Activated T-helper 1 cell treated with anti-CD3 and anti-CD28 coated beads, Interleukin-2, amount 50 U/mL, for 16 hours (primary cell): ENCODE measurements around the gene PAK1.
A peak's percentile ranks its signal among the peaks of the same experiment; 100 is the strongest.

Experiments
- DNase-seq, 2 donors: peaks; one replicate each; pipeline ENCODE4 v3.0.0-alpha.2; 2020; ENCODE audit warnings: low read depth in 1 of 2, low spot score in 1 of 2

Gene PAK1

DNA sequence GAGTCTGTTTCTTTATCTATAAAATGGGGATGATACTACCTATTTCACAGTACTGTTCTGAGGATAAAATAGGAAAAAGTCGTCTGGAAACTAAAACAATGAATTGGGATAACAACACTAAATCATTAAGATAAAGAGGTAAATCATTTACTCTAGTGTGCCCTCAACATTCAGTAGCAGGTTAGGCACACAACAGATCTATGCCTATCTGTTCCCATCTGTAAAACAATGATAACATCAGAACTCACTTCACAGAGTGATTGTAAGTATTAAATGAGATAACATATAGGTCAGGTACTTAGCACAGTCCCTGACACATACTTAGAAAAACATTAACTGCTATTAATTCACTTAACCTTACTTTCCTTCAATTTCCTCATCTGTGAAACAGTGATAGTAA is 36.9 kb downstream of the PAK1 start:
- DNase-seq: no peak

DNA sequence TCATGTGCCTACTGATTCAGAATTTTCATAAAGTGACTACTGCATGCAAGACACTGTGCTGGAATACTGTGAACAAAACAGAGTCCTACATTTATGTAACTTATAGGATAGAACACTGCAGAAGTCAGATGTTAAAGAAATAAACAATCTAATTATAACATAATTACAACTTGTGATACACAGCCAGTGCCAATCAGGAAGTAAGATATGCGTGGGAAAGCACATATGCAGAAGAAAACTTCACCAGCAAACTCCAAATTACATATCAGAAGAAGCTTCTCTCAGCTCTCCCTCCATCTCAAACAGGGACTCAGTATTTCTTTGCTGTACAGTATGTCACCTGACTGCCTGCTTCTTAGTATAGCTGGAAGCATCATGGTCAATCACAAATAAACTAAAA is 37.4 kb downstream of the PAK1 start:
- DNase-seq: no peak

DNA sequence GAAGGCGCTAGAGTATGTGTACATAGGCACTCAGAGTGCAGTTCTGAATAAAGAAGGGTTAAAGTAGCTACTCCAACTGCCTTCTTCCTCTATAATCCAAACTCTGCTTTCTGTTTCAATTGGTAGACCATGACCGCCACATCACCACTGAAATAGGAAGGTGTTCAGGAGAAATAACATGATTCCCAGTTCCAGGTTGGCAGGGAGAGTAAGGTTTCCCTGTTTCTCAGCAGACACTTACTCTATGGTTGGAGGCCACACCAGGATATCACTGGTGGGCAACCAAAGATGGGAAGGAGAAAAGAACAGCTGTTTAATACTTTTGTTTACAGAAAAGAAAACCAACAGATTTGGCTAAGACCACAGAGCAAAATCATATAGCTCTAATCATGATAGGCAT is 37.9 kb downstream of the PAK1 start:
- no peak for DNase-seq

DNA sequence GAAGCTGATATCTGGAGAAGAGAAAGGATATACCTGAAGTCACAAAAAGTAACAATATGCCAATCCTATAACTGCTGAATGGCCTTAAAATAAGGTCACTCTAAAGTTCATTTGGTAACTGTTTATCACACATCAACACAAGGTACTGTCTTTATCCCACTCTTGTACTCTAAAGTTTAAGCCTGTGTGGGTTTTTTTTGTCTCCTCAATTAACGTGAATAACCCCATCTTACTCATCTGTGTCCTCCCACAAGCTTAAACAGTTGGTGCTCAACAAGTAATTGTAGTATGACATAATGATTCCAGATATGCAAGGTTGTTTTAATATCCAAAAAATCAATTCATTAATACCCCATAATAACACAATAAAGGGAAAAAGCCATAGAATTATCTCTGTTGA is 42.1 kb downstream of the PAK1 start:
- no peak for DNase-seq

DNA sequence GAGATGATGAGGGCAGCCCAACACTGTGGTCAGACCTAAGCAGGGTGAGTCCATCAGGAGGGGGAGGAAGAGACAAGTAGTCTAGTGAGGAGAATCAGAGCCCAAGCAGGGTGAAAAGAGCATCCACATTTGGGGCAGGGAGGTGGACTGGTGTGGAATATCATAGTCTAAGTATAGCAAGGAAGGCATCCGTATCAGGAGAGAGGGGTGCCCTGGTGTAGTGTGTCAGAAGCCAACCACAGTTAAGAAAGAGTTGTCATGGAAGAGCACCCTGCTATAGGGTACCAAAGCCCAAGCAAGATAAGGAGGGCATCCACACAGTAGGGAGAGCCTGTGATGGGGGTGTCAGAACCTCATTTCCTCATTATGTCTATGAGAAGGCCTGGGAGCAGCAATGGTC is 45.3 kb downstream of the PAK1 start:
- DNase-seq: no peak

DNA sequence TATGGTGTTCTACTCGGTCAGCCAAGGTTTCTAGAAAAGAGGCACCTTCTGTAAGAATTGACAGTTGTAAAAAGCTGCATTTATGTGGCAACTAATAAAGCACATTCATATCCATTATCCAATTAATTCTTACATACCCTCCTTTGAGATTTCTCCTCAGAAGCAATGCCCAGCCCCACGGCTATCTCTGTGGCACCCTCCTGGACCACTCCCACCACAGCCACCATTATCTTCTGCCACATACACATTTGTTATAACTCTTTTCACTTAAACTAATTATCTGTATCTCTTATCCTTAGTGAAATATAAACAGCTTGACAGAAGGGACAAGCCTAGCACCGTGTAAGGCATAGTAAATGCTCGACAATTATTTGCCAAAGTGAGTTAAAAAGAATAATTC is 48.5 kb downstream of the PAK1 start:
- no peak for DNase-seq

DNA sequence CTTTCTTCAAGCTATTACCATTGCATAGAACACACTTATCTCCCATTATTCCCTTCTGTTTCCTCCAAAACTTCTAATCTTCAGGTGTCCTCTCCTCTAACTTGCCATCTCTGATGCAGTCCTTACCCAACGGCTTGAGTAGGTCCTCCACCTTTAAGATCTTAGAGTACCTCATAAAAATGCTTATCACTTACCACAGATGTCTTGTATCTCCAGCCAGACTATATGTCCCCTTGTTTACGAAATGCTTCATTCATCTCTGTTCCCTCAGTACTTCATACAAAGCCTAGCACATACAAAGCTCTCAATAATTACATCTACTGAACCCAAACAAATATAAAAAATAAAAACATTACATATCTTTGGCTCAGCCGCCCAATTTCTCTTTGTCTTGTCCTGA is 49.2 kb downstream of the PAK1 start:
- no peak for DNase-seq

DNA sequence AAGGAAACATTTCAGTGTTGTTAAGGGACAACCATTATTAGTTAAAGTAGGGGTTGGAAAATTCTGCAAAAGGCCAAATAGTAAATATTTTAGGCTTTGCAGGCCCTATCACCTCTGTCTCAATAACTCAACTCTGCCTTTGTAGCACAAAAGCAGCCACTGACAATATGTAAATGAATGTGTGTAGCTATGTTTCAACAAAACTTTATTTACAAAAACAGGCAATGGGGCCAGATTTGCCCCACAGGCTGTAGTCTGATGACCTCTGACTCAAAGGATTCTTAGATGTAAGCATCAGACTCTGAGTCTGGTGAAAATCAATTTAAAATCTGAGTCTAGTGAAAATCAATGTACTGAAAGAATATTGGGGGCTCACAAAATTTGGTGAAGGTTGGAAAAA is 50.3 kb downstream of the PAK1 start:
- no peak for DNase-seq

DNA sequence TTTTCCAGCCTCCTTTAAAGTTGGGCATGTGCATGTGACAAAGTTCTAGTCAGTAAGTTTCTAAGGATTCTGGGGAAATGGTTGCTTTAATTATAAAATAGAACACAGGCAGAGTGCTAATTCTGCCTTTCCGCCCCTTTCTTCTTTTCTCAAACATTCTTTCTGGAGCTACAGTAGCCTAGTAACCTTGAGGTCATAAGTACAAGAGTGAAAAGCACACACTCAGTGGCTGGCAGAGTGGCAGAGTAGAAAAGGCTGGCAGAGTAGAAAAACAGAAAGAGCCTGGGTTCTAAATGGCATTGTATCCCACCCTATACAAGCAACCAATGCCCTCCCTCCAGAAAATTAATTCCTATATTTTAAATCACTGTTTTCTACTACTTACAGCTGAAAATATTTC is 51.2 kb downstream of the PAK1 start:
- DNase-seq: no peak

DNA sequence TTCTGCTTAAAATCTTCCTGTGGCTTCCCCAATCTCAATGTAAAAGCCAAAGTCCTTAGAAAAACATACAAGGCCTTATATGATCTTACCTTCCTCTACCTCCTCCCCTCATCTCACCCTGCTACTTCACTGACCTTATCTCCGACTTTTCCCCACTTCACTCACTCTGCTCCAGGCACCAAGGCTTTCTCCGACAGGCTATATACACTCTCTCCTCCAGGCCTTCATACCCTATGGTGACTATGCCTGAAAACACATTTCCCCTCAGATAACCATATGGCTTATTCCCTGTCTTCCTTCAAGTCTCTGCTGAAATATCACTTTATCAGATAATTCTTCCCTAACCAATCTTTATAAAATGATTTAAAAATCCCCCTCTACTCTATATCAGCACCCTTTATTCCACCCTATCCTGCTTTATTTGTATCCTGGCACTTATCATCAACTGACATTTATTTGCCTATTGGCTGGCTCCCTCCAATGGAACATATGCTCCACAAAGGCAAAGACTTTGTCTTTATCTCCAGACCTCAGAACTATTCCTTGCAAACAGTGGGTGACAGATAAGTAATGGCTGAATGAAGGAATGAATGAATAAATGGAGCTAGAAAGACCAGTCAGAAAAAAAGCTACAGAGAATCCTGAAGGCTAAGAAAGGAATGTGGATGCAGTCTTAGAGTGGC is 52.7 kb downstream of the PAK1 start:
- DNase-seq: no peak

DNA sequence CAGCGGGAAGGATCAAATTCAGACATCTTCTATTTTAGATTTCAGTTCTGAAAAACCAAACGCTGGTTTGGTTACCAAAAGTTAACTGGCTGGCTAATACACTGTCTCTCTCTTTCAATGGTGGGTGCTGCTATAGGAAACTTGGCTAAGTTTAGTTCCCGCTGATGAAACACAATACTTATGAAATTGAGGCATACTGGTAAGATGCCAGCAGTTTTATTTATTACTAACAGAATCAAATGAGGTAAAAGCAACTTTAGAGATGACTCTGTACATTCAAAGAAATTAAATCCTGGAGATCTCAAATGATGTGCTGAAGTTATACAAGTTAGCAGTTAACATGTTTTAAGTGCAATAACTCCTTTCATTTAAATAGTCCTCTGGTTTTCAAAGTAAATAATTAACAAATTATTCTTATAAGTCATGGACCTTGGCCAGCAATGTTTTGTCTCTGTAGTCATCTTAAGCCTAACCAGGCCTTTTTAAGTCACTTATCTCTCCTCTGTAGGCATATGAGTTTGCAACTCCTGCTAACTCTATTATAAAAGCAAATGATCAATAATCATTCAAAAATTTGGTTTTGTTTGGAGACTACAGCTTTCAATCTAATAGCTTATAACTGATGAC is 54.8 kb downstream of the PAK1 start:
- no peak for DNase-seq

DNA sequence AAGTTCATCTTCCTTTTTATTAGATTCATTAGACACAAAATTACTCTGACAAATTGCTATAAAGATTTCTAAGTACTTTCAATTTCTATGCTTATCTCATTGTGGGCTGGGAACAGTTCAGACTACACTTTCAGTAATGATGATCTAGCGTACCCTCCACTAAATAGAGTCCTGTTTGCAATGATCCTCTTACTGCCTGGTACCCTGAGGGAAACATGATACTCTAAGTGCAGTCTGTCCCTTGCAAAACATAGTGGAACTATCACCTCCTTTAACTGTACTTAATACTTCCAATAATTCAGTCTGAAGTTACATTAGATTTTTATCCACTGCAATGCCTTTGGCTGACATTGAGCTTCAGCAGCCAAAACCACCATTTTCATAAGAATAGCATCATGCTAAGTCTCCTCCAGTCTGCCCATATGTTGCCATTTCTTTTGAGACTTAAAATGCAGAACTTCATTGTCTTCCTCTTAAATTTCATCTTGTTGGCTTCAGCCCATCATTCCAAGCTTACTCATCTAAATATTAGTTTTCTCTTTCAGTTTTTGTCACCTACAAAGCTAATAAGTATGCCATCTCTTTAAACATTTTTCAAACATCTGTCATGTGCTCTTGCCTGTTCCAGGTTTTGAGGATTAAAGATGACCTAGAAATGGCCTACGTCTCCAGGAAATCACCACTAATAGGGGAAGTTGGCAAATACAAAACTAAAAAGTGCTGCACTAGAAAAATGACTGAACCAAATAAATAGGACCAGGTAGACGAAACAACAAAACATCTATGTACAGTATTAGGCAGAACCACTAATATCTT is 55.5 kb downstream of the PAK1 start:
- DNase-seq: no peak

DNA sequence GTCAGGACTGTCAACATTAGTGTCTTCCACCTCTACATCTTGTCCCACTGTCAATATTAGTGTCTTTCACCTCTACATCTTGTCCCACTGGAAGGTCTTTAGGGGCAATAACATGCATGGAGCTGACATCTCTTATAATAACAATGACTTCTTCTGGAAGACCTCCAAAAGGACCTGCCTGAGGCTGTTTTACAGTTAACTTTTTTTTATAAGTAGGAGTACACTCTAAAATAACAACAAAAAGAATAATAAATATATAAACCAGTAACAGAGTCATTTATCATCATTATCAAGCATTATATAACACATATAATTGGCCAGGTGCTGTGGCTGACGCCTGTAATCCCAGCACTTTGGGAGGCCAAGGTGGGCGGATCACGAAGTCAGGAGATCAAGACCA is 57.5 kb downstream of the PAK1 start:
- DNase-seq: no peak

DNA sequence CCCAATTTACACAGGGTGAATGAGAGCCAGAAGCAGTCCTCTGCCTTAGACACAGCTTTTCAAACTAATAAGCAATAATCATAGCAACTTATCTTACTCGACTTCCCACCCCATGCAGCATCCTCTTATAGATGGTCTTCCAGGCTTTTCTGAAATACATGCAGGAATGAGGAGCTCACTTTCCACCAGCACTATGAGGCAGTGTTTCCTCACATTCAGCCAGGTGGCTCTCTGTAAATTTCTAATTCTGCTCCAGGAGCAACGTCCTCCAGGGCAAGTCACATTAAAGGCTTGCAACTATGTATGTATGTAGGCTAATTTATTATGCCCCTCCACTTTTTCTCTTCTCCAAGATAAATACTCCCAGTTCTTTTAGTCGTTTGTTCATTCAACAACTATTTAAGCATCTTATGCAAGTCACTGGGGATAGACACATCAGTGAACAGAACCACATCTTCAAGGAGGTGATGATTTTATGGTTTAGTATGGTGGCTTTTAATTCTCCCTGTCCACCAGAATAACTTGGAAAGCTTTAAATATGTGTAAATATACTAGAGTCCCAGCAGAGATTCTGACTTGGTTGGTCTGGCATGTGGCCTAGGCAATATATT is 59.9 kb downstream of the PAK1 start:
- DNase-seq: no peak

DNA sequence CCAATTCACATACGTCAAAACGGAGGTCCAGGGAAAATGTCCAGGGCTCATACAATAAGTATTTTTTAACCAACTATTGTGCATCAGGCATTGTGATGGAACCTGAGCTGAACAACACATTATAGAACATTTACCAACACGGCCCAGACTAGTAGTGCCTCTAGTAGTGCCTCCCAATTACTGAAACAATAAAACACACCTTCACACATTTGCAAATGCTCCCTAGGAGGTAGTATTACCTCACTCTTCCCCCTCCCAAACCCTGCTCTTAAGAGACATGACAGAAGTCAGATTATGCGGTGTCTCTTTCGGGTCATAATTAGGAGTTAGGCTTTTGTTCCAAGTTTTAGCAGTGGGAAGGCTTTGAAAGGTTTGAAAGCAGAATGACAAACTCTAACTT is 61.1 kb downstream of the PAK1 start:
- DNase-seq: no peak

DNA sequence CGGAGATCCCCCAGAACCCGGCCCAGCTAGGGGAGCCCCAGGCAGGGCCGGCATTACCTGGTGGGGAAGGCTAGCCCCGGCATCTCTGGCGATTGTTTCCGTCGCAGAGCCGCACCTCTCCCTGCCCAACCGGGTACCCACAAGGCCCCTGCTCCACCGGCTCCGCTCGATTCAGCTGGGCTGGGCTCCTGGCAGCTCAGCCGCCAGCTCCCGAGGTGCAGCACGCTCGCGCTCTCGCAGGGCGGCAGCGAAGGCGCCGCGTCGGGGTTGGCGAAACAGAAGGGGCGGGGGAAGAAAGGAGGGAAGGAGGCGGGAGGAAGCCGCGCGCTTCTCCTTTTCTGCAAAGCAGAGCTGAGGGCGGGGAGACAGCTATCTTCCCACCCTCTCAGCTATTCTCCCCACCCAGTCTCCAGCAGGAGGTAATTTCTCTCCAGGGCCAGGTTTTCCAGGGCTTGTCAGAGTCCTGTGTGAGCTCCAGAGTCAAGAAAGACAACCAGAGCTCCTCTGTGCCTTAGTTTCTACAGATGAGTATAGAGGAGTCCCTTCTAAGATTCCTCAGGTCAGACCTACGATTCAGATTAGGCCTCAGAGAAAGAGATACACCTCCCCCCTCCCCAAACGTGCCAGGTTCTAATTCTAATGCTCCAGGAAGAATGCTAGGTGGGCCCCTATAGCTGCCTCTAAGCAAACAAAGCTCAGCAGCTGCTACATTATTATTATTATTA is 62.0 kb downstream of the PAK1 start:
- DNase-seq: peak; percentile 45 to 55

DNA sequence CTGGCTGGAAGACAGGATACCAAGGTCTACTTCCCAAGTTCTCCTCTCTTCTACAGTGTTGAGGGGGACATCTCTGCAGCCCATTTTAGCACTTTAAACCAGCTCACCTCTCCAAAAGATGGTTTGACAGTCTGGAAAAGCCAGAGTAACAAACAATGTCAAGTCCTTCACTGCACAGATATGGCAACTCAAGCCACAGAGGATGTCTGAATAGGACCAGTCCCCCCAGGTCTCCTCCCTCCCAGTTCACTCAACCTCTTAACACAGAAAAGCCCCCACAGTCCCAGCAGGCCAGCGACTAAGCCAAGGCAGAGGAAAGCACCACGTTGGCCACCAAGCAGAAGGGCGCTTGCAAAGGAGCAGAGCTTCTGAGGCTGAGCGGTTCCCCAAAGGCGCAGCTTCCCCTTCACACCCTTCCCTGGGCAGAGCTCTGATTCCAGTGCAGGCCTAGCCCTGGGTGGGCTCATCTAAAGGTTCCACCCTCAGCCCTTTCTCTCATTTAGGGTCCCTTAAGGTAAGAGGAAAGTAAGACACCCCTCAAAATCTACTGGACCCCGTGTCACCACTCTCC is 62.7 kb downstream of the PAK1 start:
- DNase-seq: no peak

DNA sequence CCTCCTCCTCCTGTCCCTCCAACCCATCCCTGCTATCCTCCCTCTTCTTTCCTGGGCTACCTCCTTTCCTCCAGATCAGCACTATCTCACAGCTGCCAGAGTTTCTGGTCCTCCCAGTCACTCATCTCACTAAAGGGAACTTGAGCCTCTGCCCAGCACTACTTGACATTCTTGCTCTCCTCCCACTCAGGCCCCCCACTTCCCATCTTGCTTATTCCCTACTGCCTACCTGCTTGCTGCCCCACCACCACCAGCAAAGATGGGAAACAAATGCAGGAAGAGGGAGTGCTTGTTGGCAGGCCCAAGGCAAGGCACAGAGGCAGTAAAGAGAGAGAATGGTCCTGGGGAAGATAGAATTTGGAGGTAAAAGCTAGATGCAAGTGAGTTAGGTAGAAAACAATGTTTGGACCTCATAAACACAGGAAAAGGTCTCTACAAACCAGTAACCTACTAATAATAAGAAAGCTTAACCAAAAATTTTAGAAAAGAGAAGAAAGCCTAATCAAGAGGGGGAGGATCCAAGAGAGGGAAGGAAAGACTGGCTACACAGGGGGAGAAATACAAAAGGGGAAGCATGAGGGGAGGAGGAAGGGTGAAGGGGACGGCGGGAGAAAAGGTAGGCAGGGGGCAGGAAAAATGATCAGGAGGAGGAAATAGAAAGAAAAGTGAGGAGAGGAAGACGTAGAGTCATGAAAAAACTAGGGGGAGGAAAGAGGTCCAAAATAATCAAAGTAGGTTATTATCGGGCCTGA is 63.6 kb downstream of the PAK1 start:
- no peak for DNase-seq

DNA sequence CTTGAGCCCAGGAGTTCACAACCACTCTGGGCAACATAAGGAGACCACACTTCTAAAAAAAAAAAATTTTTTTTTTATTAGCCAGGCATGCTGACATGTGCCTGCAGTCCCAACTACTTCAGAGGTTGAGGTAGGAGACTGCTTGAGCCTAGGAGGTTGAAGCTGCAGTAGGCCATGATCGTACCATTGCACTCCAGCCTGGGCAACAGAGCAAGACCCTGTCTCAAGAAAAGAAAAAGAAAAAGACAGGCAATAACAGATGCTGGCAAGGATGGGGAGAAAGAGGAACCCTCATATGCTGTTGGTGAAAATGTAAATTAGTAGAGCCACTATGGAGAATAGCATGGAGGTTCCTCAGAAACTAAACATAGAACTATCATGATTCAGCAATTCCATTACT is 64.8 kb downstream of the PAK1 start:
- DNase-seq: no peak

DNA sequence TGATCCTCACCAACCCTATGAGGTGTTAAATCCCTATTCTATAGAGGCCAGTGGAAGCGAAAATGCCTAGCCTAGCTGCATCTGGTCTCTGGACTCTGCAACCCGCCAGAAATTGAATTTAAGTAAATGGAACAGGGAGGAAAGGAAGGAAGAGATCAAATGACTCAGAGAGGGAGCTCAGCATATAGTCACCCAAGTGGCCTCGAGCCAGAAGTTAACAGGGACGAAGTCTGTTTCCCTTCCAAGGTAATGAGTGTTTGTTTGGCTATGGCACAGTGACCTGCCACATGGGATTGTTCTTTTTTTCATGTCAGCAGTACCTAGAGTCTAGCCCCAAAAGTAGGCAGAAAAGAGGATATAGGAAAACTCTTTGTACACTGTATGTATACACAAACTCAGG is 66.3 kb downstream of the PAK1 start:
- DNase-seq: no peak
